K562 (cell line): ENCODE results near the gene CLEC19A. TPM values are rescaled to one million over a fixed set of nuclear protein-coding genes. Genes with fewer than 3 reads are reported as not detected.

Experiments
- ATAC-seq: fragments of 200-7000 bp; cut with Tn5 transposase; 3 replicates; pipeline ENCODE4 v1.9.1; 2020; ENCODE audit warnings: moderate library complexity
- BruUV-seq: library from RNA; stranded (reverse); fragments of 400-500 nt; replicated peaks from 2 replicates; lab custom pipeline; 2021; lab: Mats Ljungman, UMichigan
- CTCF ChIA-PET: fragments of 300-600 bp; formaldehyde crosslinking; extraction: SDS; loops from one replicate; lab custom pipeline; 2021; ENCODE audit warnings: low intra/inter-chr PET ratio; lab: Yijun Ruan, JAX
- POLR2A ChIA-PET: fragments of 300-600, 350-650 bp; sonication (Branson Sonifier 250); formaldehyde crosslinking; extraction: SDS; loops from one replicate; lab custom pipeline; 2021; ENCODE audit warnings: antibody characterized with exemption, inconsistent platforms; lab: Yijun Ruan, JAX
- DNase-seq, 4 experiments: peaks; one replicate each; pipeline versions ENCODE4 v3.0.0 to v3.0.0-alpha.2; 2011 to 2018; ENCODE audit warnings: low spot score in 3 of 4, mixed read lengths in 3 of 4; ENCODE audit errors: extremely low read depth in 1 of 4
- FAIRE-seq: peaks from 2 replicates; lab custom pipeline; 2011; peaks lifted over from hg19 to GRCh38; lab: Jason Lieb, UNC
- H2AFZ ChIP-seq: 2 replicates; pipeline ENCODE4 v1.6.0; 2011; ENCODE audit warnings: low read depth, low read length, control low read depth, inconsistent platforms
- H3K27ac ChIP-seq: fragments of 200-600 bp; 3 replicates; pipeline ENCODE4 v1.8.0; 2011; ENCODE audit warnings: low read depth, mild to moderate bottlenecking, control low read depth, inconsistent platforms, low read length, moderate library complexity, mixed read lengths; ENCODE audit errors: extremely low read depth
- H3K27me3 ChIP-seq, 2 experiments: fragments of 300-600 bp in 1 of 2; 2 replicates in 1 of 2; 3 replicates in 1 of 2; pipeline versions ENCODE4 v1.6.0 to v1.8.0; 2011; ENCODE audit warnings: inconsistent platforms in 2 of 2, low read length in 2 of 2, mild to moderate bottlenecking in 1 of 2, mixed read lengths in 1 of 2, moderate library complexity in 1 of 2; ENCODE audit not compliant: control insufficient read depth in 2 of 2, insufficient read depth in 2 of 2
- H3K36me3 ChIP-seq: fragments of 300-600 bp; 3 replicates; pipeline ENCODE4 v1.8.0; 2011; ENCODE audit warnings: mild to moderate bottlenecking, low read length, inconsistent platforms; ENCODE audit not compliant: control insufficient read depth, insufficient read depth
- H3K4me1 ChIP-seq, 2 experiments: fragments of 200-600 bp in 1 of 2; replicated peaks in 1 of 2; 2 replicates in 1 of 2; 3 replicates in 1 of 2; pipeline versions ENCODE4 v1.5.1 to v1.8.0; 2011; ENCODE audit warnings: inconsistent platforms in 2 of 2, low read length in 2 of 2, mild to moderate bottlenecking in 1 of 2, mixed read lengths in 1 of 2, moderate library complexity in 1 of 2; ENCODE audit not compliant: control insufficient read depth in 2 of 2, insufficient read depth in 2 of 2
- H3K4me2 ChIP-seq: 2 replicates; pipeline ENCODE4 v1.6.1; 2011; ENCODE audit warnings: low read length, control low read depth, inconsistent platforms, mixed read lengths; ENCODE audit not compliant: insufficient read depth
- H3K4me3 ChIP-seq: fragments of 200-600 bp; sonication (generic), shearing (Covaris generic); 2 replicates; pipeline ENCODE4 v1.5.1; 2016; ENCODE audit warnings: control low read depth, inconsistent platforms
- H3K79me2 ChIP-seq: fragments of 200-600 bp; 3 replicates; pipeline ENCODE4 v1.8.0; 2011; ENCODE audit warnings: low read length, inconsistent platforms; ENCODE audit not compliant: control insufficient read depth, insufficient read depth
- H3K9ac ChIP-seq, 2 experiments: 2 replicates each; pipeline versions ENCODE4 v1.6.0 to v1.6.1; 2011; ENCODE audit warnings: low read depth in 2 of 2, low read length in 2 of 2, control low read depth in 1 of 2, inconsistent platforms in 1 of 2, mild to moderate bottlenecking in 1 of 2, mixed read lengths in 1 of 2; ENCODE audit not compliant: insufficient read depth in 1 of 2
- H3K9me1 ChIP-seq: one replicate; pipeline ENCODE4 v1.6.0; 2011; ENCODE audit warnings: inconsistent platforms, mild to moderate bottlenecking, low read length, moderate library complexity; ENCODE audit not compliant: control insufficient read depth, insufficient read depth
- H3K9me3 ChIP-seq: replicated peaks from 2 replicates; pipeline ENCODE4 v1.5.1; 2011; ENCODE audit warnings: low read depth, low read length, inconsistent platforms; ENCODE audit not compliant: control insufficient read depth, insufficient read depth
- H4K20me1 ChIP-seq: replicated peaks from 2 replicates; pipeline ENCODE4 v1.6.1; 2011; ENCODE audit warnings: low read length, inconsistent platforms, mixed read lengths; ENCODE audit not compliant: control insufficient read depth, insufficient read depth
- CREM ChIP-seq: IDR thresholded peaks from 2 replicates; pipeline ENCODE4 v1.6.1; 2014; ENCODE audit warnings: antibody characterized with exemption, low read depth
- CTCFL ChIP-seq: IDR thresholded peaks from 2 replicates; pipeline ENCODE4 v1.6.1; 2011; ENCODE audit warnings: borderline replicate concordance, low read depth, mild to moderate bottlenecking, moderate library complexity, low read length; ENCODE audit not compliant: insufficient read depth, poor library complexity, severe bottlenecking
- EHMT2 ChIP-seq: fragments of 450-650 bp; IDR thresholded peaks from 2 replicates; pipeline ENCODE4 v1.6.1; 2018; ENCODE audit warnings: antibody characterized with exemption
- HDAC2 ChIP-seq: fragments of 450-650 bp; IDR thresholded peaks from 2 replicates; pipeline ENCODE4 v1.6.1; 2016; ENCODE audit warnings: mild to moderate bottlenecking
- MIER1 ChIP-seq: fragments of 450-650 bp; IDR thresholded peaks from 2 replicates; pipeline ENCODE4 v1.6.1; 2016; ENCODE audit warnings: antibody characterized with exemption, mild to moderate bottlenecking, low read depth
- NFIC ChIP-seq: fragments of 450-650 bp; IDR thresholded peaks from 2 replicates; pipeline ENCODE4 v1.6.1; 2017; ENCODE audit warnings: mild to moderate bottlenecking, inconsistent platforms
- NFIX ChIP-seq: fragments of 250-450 bp; sonication (Bioruptor Pico); IDR thresholded peaks from 2 replicates; pipeline ENCODE4 v1.4.0; 2020; ENCODE audit warnings: low read depth, mild to moderate bottlenecking, moderate library complexity
- REST ChIP-seq, 2 experiments: fragments of 450-650 bp; formaldehyde crosslinking in 1 of 2; IDR thresholded peaks; 2 replicates each; pipeline versions ENCODE4 v1.4.0 to v1.6.1; 2014 to 2020; ENCODE audit warnings: mild to moderate bottlenecking in 2 of 2, borderline replicate concordance in 1 of 2, low read depth in 1 of 2
- ZNF395 ChIP-seq: fragments of 200-800 bp; sonication (Bioruptor generic); IDR thresholded peaks from 2 replicates; pipeline ENCODE4 v1.6.1; 2017; ENCODE audit warnings: missing genetic modification characterization, missing compliant biosample characterization
- ZSCAN29 ChIP-seq: fragments of 450-650 bp; IDR thresholded peaks from 2 replicates; pipeline ENCODE4 v1.6.1; 2017
- WGBS: fragments of 100-300 bp; shearing (Covaris generic); methylation state at CpG from one replicate; pipeline ENCODE4 v1.1.6; 2016; ENCODE audit warnings: low coverage, mixed read lengths; ENCODE audit not compliant: insufficient coverage; ENCODE audit errors: missing lambda C conversion rate; 5-methylcytosine and 5-hydroxymethylcytosine counted together
- in situ Hi-C: fragments of 300-500 bp; cut with MboI; formaldehyde crosslinking; loops from 4 replicates; pipeline ENCODE4 v1.15.0; 2018; ENCODE audit warnings: inconsistent platforms, mixed read lengths
- intact Hi-C: fragments of 100-400 bp; cut with micrococcal nuclease; formaldehyde crosslinking; loops from 2 replicates; pipeline ENCODE4 v1.14.2; 2022
- polyA plus RNA-seq, 8 experiments: library from polyadenylated mRNA; depleted of rRNA in 4 of 8; stranded (reverse) in 5 of 8; unstranded in 3 of 8; fragments of >200 nt; fragmentation: Nextera tagmentation in 2 of 8; fragmentation: Illumina TruSeq in 1 of 8; extraction: Ambion mirVana in 2 of 8; extraction: Trizol in 1 of 8; gene quantifications; 2 replicates each; pipeline versions ENCODE4 v1.2.1 to v1.2.3, GENCODE V29; 2011 to 2014; ENCODE audit warnings: inconsistent platforms in 1 of 8, missing spikeins in 1 of 8
- total RNA-seq, 7 experiments: library from RNA; depleted of rRNA in 6 of 7; stranded (reverse); fragments of >200 nt in 6 of 7; fragmentation: Illumina TruSeq in 2 of 7; extraction: Trizol in 2 of 7; gene quantifications; 2 replicates each; pipeline versions ENCODE4 v1.2.1 to v1.2.3, GENCODE V29; 2011 to 2021; ENCODE audit warnings: low replicate concordance in 1 of 7

The CLEC19A gene
- total and polyA plus RNA-seq, 9 of the 15 experiments (the other 6 are each of a cell fraction or from before 2014, with no cell fraction given): not detected

GRCh38 chr16:19307587-19308241, 22.2 kb downstream of the CLEC19A start:
- peak; percentile 35 to 50 (median 41) for DNase-seq
- in situ Hi-C loops: no loop called here

More at GRCh38 chr16:19307587-19308241, 22.2 kb downstream of the CLEC19A start:
- H3K27ac ChIP-seq: no peak overlapping the region
- no peak overlapping the region for H2AFZ ChIP-seq
- H3K9me3 ChIP-seq: no peaks in the 10 kb centered on the region
- ATAC-seq (peak; percentile 63; the same call in 2 of the 3 replicates), FAIRE-seq (no peak)
- intact Hi-C loops: no loop called here
- ChIA-PET POLR2A (interaction anchor here (0.9 kb wide), 1 partner anchor 53 kb away, joined by 3 read pairs; no protein-coding TSS in a partner anchor), CTCF (no interaction called here)
- H3K4me1 ChIP-seq: no peaks in the 10 kb centered on the region
- H3K79me2 ChIP-seq: no peaks in the 10 kb centered on the region
- no peak overlapping the region for H3K4me2 ChIP-seq
- H3K36me3 ChIP-seq: no peaks in the 10 kb centered on the region
- H3K4me3 ChIP-seq: no peak overlapping the region
- no peak overlapping the region for H3K9ac ChIP-seq
- H3K27me3 ChIP-seq: no peaks in the 10 kb centered on the region
- 10% methylated on average over 8 of the region's 8 CpGs for WGBS
- H3K9me1 ChIP-seq: no peaks in the 10 kb centered on the region
- BruUV-seq: no TSS peak
- H4K20me1 ChIP-seq: 0 out of 2 replicates have a peak, but pooled peaks cover 8% of the 10 kb centered on the region
- TF ChIP-seq NFIX (no peak), EHMT2 (peak; percentile 98), NFIC (peak; percentile 34), HDAC2 (peak; percentile 47; the same call in 1 of the 2 replicates), ZNF395 (peak; percentile 38; the same call in 1 of the 2 replicates), ZSCAN29 (no peak), CREM (peak; percentile 16; the same call in 1 of the 2 replicates), REST (IDR thresholded peaks at IDR 0.05; ENCODE audit: borderline replicate concordance) (peak; percentile 98), REST (CRISPR knock-in tag; IDR thresholded peaks at IDR 0.05; ENCODE audit: low read depth) (peak; percentile 92), MIER1 (peak; percentile 95), CTCFL (no peak)
- TF ChIP-seq, all 486 proteins: peak for 7
